ENCODE measurements around the gene VGLL4.
A peak's percentile ranks its signal among the peaks of the same experiment; 100 is the strongest.

Gene VGLL4

DNA sequence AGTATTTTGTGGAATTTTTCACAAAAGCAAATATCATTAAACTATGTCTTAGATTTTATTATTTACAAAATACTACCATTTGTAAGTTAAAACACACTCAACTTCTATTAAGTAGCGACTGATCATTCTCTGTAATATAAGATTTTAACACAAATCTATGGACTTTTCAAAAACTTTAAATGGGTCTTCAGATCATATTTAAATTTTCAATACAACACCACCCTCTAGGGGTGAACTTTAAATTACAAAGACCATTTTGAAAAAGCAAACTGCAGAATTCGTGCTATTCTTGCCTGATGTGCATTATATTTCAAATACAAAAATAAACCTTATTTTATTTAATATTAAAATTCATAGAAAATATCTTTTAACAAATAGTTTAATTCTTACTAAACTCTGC lies 8.2 kb upstream of the VGLL4 start:
- no peaks in the 10 kb centered on the region for H3K79me2 ChIP-seq (ENCODE audit: control insufficient read depth, insufficient read depth, low read length)
- H2BK5ac ChIP-seq (ENCODE audit: low read length) = no peak overlapping the region
- H3K9ac ChIP-seq (ENCODE audit: low read length) = no peak overlapping the region
- no peak overlapping the region for H3K56ac ChIP-seq (ENCODE audit: low read length)
- no peak overlapping the region for H3K27ac ChIP-seq (ENCODE audit: low read depth, low read length)
- H2BK120ac ChIP-seq (ENCODE audit: low read depth, low read length) = no peak overlapping the region
- no peak overlapping the region for H3K4ac ChIP-seq (ENCODE audit: low read depth, low read length)
- H2BK15ac ChIP-seq (replicated peaks; ENCODE audit: low read depth) = no peak overlapping the region
- no CpG with 5 or more reads among the region's 2 CpGs for WGBS (ENCODE audit: extremely low coverage, insufficient coverage, low lambda C conversion rate)
- no peak overlapping the region for H4K8ac ChIP-seq (ENCODE audit: low read depth, low read length)
- H3K4me1 ChIP-seq (ENCODE audit: control insufficient read depth, low read depth, low read length) = peaks cover 4% of the 10 kb centered on the region
- H3K23ac ChIP-seq (ENCODE audit: low read length) = no peak overlapping the region
- no peak overlapping the region for H4K5ac ChIP-seq (ENCODE audit: low read length)
- H2AK5ac ChIP-seq (ENCODE audit: low read length) = no peak overlapping the region
- no peak overlapping the region for H3K4me2 ChIP-seq (ENCODE audit: low read length)
- no peaks in the 10 kb centered on the region for H3K36me3 ChIP-seq (ENCODE audit: control insufficient read depth, insufficient read depth, low read length)
- no peaks in the 10 kb centered on the region for H3K79me1 ChIP-seq (ENCODE audit: low read length)
- no peak overlapping the region for H3K4me3 ChIP-seq (ENCODE audit: low read length)
- no peaks in the 10 kb centered on the region for H3K27me3 ChIP-seq (ENCODE audit: insufficient read depth, low read length, poor library complexity)
- DNase-seq = no peak
- H3K18ac ChIP-seq (ENCODE audit: low read length) = no peak overlapping the region

- no peak overlapping the region for H3K27ac ChIP-seq (ENCODE audit: low read depth, low read length)
- H3K18ac ChIP-seq (ENCODE audit: low read length) = no peak overlapping the region
- DNase-seq = no peak
- no peak overlapping the region for H2BK5ac ChIP-seq (ENCODE audit: low read length)
- H3K56ac ChIP-seq (ENCODE audit: low read length) = no peak overlapping the region
- no peak overlapping the region for H3K4ac ChIP-seq (ENCODE audit: low read depth, low read length)
- H2BK15ac ChIP-seq (replicated peaks; ENCODE audit: low read depth) = no peak overlapping the region
- H3K27me3 ChIP-seq (ENCODE audit: insufficient read depth, low read length, poor library complexity) = no peaks in the 10 kb centered on the region
- no peak overlapping the region for H3K4me3 ChIP-seq (ENCODE audit: low read length)
- no peak overlapping the region for H4K8ac ChIP-seq (ENCODE audit: low read depth, low read length)
- no peaks in the 10 kb centered on the region for H3K79me1 ChIP-seq (ENCODE audit: low read length)
- no peak overlapping the region for H4K5ac ChIP-seq (ENCODE audit: low read length)
- no peak overlapping the region for H3K4me2 ChIP-seq (ENCODE audit: low read length)
- peaks cover 4% of the 10 kb centered on the region for H3K4me1 ChIP-seq (ENCODE audit: control insufficient read depth, low read depth, low read length)
- H2BK120ac ChIP-seq (ENCODE audit: low read depth, low read length) = no peak overlapping the region
- H3K9ac ChIP-seq (ENCODE audit: low read length) = no peak overlapping the region
- no CpG with 5 or more reads among the region's 4 CpGs for WGBS (ENCODE audit: extremely low coverage, insufficient coverage, low lambda C conversion rate)
- H3K36me3 ChIP-seq (ENCODE audit: control insufficient read depth, insufficient read depth, low read length) = no peaks in the 10 kb centered on the region
- no peaks in the 10 kb centered on the region for H3K79me2 ChIP-seq (ENCODE audit: control insufficient read depth, insufficient read depth, low read length)
- no peak overlapping the region for H3K23ac ChIP-seq (ENCODE audit: low read length)
- no peak overlapping the region for H2AK5ac ChIP-seq (ENCODE audit: low read length)
Measured at GRCh38 chr3:11651477-11651876, 7.8 kb upstream of the VGLL4 start.

- H3K79me1 ChIP-seq (ENCODE audit: low read length) = no peaks in the 10 kb centered on the region
- no peak overlapping the region for H4K5ac ChIP-seq (ENCODE audit: low read length)
- H4K8ac ChIP-seq (ENCODE audit: low read depth, low read length) = no peak overlapping the region
- DNase-seq = no peak
- no peak overlapping the region for H3K9ac ChIP-seq (ENCODE audit: low read length)
- no peak overlapping the region for H2BK15ac ChIP-seq (replicated peaks; ENCODE audit: low read depth)
- H2BK120ac ChIP-seq (ENCODE audit: low read depth, low read length) = no peak overlapping the region
- H2AK5ac ChIP-seq (ENCODE audit: low read length) = no peak overlapping the region
- no peaks in the 10 kb centered on the region for H3K79me2 ChIP-seq (ENCODE audit: control insufficient read depth, insufficient read depth, low read length)
- no peaks in the 10 kb centered on the region for H3K36me3 ChIP-seq (ENCODE audit: control insufficient read depth, insufficient read depth, low read length)
- H3K4ac ChIP-seq (ENCODE audit: low read depth, low read length) = no peak overlapping the region
- no peak overlapping the region for H2BK5ac ChIP-seq (ENCODE audit: low read length)
- no peak overlapping the region for H3K56ac ChIP-seq (ENCODE audit: low read length)
- no peak overlapping the region for H3K4me2 ChIP-seq (ENCODE audit: low read length)
- H3K4me3 ChIP-seq (ENCODE audit: low read length) = no peak overlapping the region
- no peak overlapping the region for H3K23ac ChIP-seq (ENCODE audit: low read length)
- H3K18ac ChIP-seq (ENCODE audit: low read length) = no peak overlapping the region
- H3K27ac ChIP-seq (ENCODE audit: low read depth, low read length) = no peak overlapping the region
- no peaks in the 10 kb centered on the region for H3K27me3 ChIP-seq (ENCODE audit: insufficient read depth, low read length, poor library complexity)
- H3K4me1 ChIP-seq (ENCODE audit: control insufficient read depth, low read depth, low read length) = peaks cover 4% of the 10 kb centered on the region
- WGBS (ENCODE audit: extremely low coverage, insufficient coverage, low lambda C conversion rate) = no CpG with 5 or more reads among the region's 3 CpGs
Measured at GRCh38 chr3:11650391-11650790, 6.7 kb upstream of the VGLL4 start.

DNA sequence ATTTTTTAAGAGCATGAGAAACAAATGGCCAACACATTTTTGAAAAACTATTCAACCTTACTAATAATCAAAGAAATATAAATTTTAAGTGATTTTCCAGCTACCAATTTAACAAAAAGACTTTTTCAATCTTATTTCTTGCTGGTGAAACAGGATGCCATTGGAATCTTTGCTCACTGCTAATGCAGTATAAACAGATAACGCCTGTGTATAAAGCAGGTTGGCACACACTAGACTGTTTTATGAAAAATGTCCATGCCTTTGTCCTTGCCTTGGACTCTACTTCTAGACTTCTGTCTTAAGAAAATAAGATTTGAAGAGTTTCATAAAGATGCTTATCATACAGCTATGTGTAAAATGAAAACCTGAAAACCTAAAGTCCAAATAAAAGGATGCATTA lies 5.0 kb upstream of the VGLL4 start:
- Histone ChIP-seq H3K4me1 (ENCODE audit: control insufficient read depth, low read depth, low read length) (no peaks in the 10 kb centered on the region), H3K27me3 (ENCODE audit: insufficient read depth, low read length, poor library complexity) (no peaks in the 10 kb centered on the region), H3K27ac (ENCODE audit: low read depth, low read length) (no peak overlapping the region), H3K4ac (ENCODE audit: low read depth, low read length) (no peak overlapping the region), H3K18ac (ENCODE audit: low read length) (no peak overlapping the region), H3K36me3 (ENCODE audit: control insufficient read depth, insufficient read depth, low read length) (no peaks in the 10 kb centered on the region), H3K79me1 (ENCODE audit: low read length) (no peaks in the 10 kb centered on the region), H3K56ac (ENCODE audit: low read length) (no peak overlapping the region), H3K9ac (ENCODE audit: low read length) (no peak overlapping the region), H4K8ac (ENCODE audit: low read depth, low read length) (no peak overlapping the region), H2BK120ac (ENCODE audit: low read depth, low read length) (no peak overlapping the region), H4K5ac (ENCODE audit: low read length) (no peak overlapping the region), H3K4me2 (ENCODE audit: low read length) (no peak overlapping the region), H3K23ac (ENCODE audit: low read length) (no peak overlapping the region), H2BK15ac (replicated peaks; ENCODE audit: low read depth) (no peak overlapping the region), H2AK5ac (ENCODE audit: low read length) (no peak overlapping the region), H3K4me3 (ENCODE audit: low read length) (no peak overlapping the region), H3K79me2 (ENCODE audit: control insufficient read depth, insufficient read depth, low read length) (no peaks in the 10 kb centered on the region), H2BK5ac (ENCODE audit: low read length) (no peak overlapping the region)
- WGBS (ENCODE audit: extremely low coverage, insufficient coverage, low lambda C conversion rate) = no CpG with 5 or more reads among the region's 1 CpG
- DNase-seq = no peak

DNA sequence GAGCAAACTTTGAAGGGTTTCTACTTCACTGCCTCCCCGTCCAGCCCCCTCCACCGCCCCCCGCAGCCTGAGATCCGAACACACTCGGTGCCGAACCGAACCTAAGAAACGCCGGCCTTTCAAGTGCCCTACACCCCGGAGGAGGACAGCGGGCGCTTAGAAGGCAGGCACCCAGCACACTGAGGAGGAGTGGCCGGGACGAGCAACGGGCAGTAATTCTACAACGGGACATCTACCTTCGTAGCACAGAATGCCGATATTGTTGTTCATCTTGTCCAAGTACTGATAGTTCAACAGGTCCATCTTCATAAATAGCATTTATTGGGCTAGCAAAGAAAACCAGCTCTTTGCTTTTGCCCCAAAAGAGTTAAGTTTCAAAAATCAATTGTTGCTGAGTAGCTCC lies 513 bp downstream of the VGLL4 start:
- peak overlapping the region; percentile 100 for H3K56ac ChIP-seq (ENCODE audit: low read length)
- H3K9ac ChIP-seq (ENCODE audit: low read length) = peak overlapping the region; percentile 97
- H3K18ac ChIP-seq (ENCODE audit: low read length) = peak overlapping the region; percentile 54
- H3K36me3 ChIP-seq (ENCODE audit: control insufficient read depth, insufficient read depth, low read length) = no peaks in the 10 kb centered on the region
- H3K23ac ChIP-seq (ENCODE audit: low read length) = no peak overlapping the region
- H2BK15ac ChIP-seq (replicated peaks; ENCODE audit: low read depth) = no peak overlapping the region
- peak overlapping the region; percentile 66 for H3K4me3 ChIP-seq (ENCODE audit: low read length)
- no peak overlapping the region for H4K8ac ChIP-seq (ENCODE audit: low read depth, low read length)
- WGBS (ENCODE audit: extremely low coverage, insufficient coverage, low lambda C conversion rate) = no CpG with 5 or more reads among the region's 18 CpGs
- peak; percentile 72 for DNase-seq
- peak overlapping the region; percentile 72 for H3K4ac ChIP-seq (ENCODE audit: low read depth, low read length)
- peak overlapping the region; percentile 71 for H2BK5ac ChIP-seq (ENCODE audit: low read length)
- H2AK5ac ChIP-seq (ENCODE audit: low read length) = no peak overlapping the region
- H3K27ac ChIP-seq (ENCODE audit: low read depth, low read length) = peak overlapping the region; percentile 84
- peaks cover 35% of the 10 kb centered on the region for H3K79me2 ChIP-seq (ENCODE audit: control insufficient read depth, insufficient read depth, low read length)
- peak overlapping the region; percentile 3 for H2BK120ac ChIP-seq (ENCODE audit: low read depth, low read length)
- peaks cover 13% of the 10 kb centered on the region for H3K4me1 ChIP-seq (ENCODE audit: control insufficient read depth, low read depth, low read length)
- peak overlapping the region; percentile 60 for H3K4me2 ChIP-seq (ENCODE audit: low read length)
- H4K5ac ChIP-seq (ENCODE audit: low read length) = no peak overlapping the region
- peaks cover 9% of the 10 kb centered on the region for H3K79me1 ChIP-seq (ENCODE audit: low read length)
- no peaks in the 10 kb centered on the region for H3K27me3 ChIP-seq (ENCODE audit: insufficient read depth, low read length, poor library complexity)

GRCh38 chr3:11642431-11643191 lies 1.1 kb downstream of the VGLL4 start:
- no peak overlapping the region for H3K23ac ChIP-seq (ENCODE audit: low read length)
- peak overlapping the region; percentile 84 for H3K27ac ChIP-seq (ENCODE audit: low read depth, low read length)
- H3K79me1 ChIP-seq (ENCODE audit: low read length) = peaks cover 11% of the 10 kb centered on the region
- H3K56ac ChIP-seq (ENCODE audit: low read length) = peak overlapping the region; percentile 100
- H2BK15ac ChIP-seq (replicated peaks; ENCODE audit: low read depth) = no peak overlapping the region
- peak; percentile 84 for DNase-seq
- no peaks in the 10 kb centered on the region for H3K27me3 ChIP-seq (ENCODE audit: insufficient read depth, low read length, poor library complexity)
- peak overlapping the region; percentile 54 for H3K18ac ChIP-seq (ENCODE audit: low read length)
- H3K79me2 ChIP-seq (ENCODE audit: control insufficient read depth, insufficient read depth, low read length) = peaks cover 41% of the 10 kb centered on the region
- H4K5ac ChIP-seq (ENCODE audit: low read length) = no peak overlapping the region
- H2BK120ac ChIP-seq (ENCODE audit: low read depth, low read length) = peak overlapping the region; percentile 3
- peak overlapping the region; percentile 97 for H3K9ac ChIP-seq (ENCODE audit: low read length)
- H3K36me3 ChIP-seq (ENCODE audit: control insufficient read depth, insufficient read depth, low read length) = no peaks in the 10 kb centered on the region
- peak overlapping the region; percentile 66 for H3K4me3 ChIP-seq (ENCODE audit: low read length)
- H2BK5ac ChIP-seq (ENCODE audit: low read length) = peak overlapping the region; percentile 97
- no CpG with 5 or more reads among the region's 44 CpGs for WGBS (ENCODE audit: extremely low coverage, insufficient coverage, low lambda C conversion rate)
- no peak overlapping the region for H4K8ac ChIP-seq (ENCODE audit: low read depth, low read length)
- H3K4me2 ChIP-seq (ENCODE audit: low read length) = peak overlapping the region; percentile 60
- H2AK5ac ChIP-seq (ENCODE audit: low read length) = no peak overlapping the region
- peak overlapping the region; percentile 76 for H3K4ac ChIP-seq (ENCODE audit: low read depth, low read length)
- peaks cover 17% of the 10 kb centered on the region for H3K4me1 ChIP-seq (ENCODE audit: control insufficient read depth, low read depth, low read length)

Data from mesendoderm (in vitro differentiated cells).